ENCODE measurements around the gene TUBA4B. TPM values are rescaled to one million over a fixed set of nuclear protein-coding genes. Genes with fewer than 3 reads are reported as not detected.

TUBA4B gene
- total RNA-seq, 2 donors from 2014 or later = not detected

- intact Hi-C loops (cut with DNase I) = no loop called here
- H3K36me3 ChIP-seq = no peaks in the 10 kb centered on the region
- no peak for TF ChIP-seq CTCF (IDR thresholded peaks at IDR 0.05)
- H3K9ac ChIP-seq (ENCODE audit: low read depth in 2 of 2, low read length in 2 of 2) = peak overlapping the region; percentile 88 to 90
- no peaks in the 10 kb centered on the region for H3K9me3 ChIP-seq
- peaks cover 6% of the 10 kb centered on the region for H3K4me1 ChIP-seq
- peak overlapping the region; percentile 97 for H3K27ac ChIP-seq
- DNase-seq = no peak
- peak overlapping the region; percentile 53 for H3K4me3 ChIP-seq
- H3K27me3 ChIP-seq = no peaks in the 10 kb centered on the region
Measured at GRCh38 chr2:219279916-219280516, 27.0 kb downstream of the TUBA4B start.

- Histone ChIP-seq H3K27me3 (no peaks in the 10 kb centered on the region), H3K36me3 (no peaks in the 10 kb centered on the region), H3K4me3 (no peak overlapping the region), H3K9ac (ENCODE audit: low read depth in 2 of 2, low read length in 2 of 2) (no peak overlapping the region), H3K4me1 (peaks cover 6% of the 10 kb centered on the region), H3K9me3 (no peaks in the 10 kb centered on the region), H3K27ac (no peak overlapping the region)
- DNase-seq = no peak
- intact Hi-C loops (cut with DNase I) = no loop called here
- TF ChIP-seq CTCF (IDR thresholded peaks at IDR 0.05) = no peak
Measured at GRCh38 chr2:219280651-219281050, 27.6 kb downstream of the TUBA4B start.

GRCh38 chr2:219281588-219281987 lies 28.5 kb downstream of the TUBA4B start:
- Histone ChIP-seq H3K4me1 (peaks cover 6% of the 10 kb centered on the region), H3K27me3 (no peaks in the 10 kb centered on the region), H3K36me3 (no peaks in the 10 kb centered on the region), H3K4me3 (no peak overlapping the region), H3K27ac (no peak overlapping the region), H3K9me3 (no peaks in the 10 kb centered on the region), H3K9ac (ENCODE audit: low read depth in 2 of 2, low read length in 2 of 2) (no peak overlapping the region)
- intact Hi-C loops (cut with DNase I) = no loop called here
- no peak for DNase-seq
- no peak for TF ChIP-seq CTCF (IDR thresholded peaks at IDR 0.05)

GRCh38 chr2:219282375-219282774 lies 29.3 kb downstream of the TUBA4B start:
- H3K36me3 ChIP-seq = no peaks in the 10 kb centered on the region
- no peaks in the 10 kb centered on the region for H3K9me3 ChIP-seq
- no peaks in the 10 kb centered on the region for H3K27me3 ChIP-seq
- intact Hi-C loops (cut with DNase I) = no loop called here
- no peak overlapping the region for H3K9ac ChIP-seq (ENCODE audit: low read depth in 2 of 2, low read length in 2 of 2)
- no peak for TF ChIP-seq CTCF (IDR thresholded peaks at IDR 0.05)
- H3K4me3 ChIP-seq = no peak overlapping the region
- no peak for DNase-seq
- peaks cover 6% of the 10 kb centered on the region for H3K4me1 ChIP-seq
- no peak overlapping the region for H3K27ac ChIP-seq

- Histone ChIP-seq H3K4me3 (no peak overlapping the region), H3K36me3 (no peaks in the 10 kb centered on the region), H3K9me3 (no peaks in the 10 kb centered on the region), H3K4me1 (peaks cover under 1% of the 10 kb centered on the region), H3K27ac (no peak overlapping the region), H3K27me3 (no peaks in the 10 kb centered on the region), H3K9ac (ENCODE audit: low read depth in 2 of 2, low read length in 2 of 2) (no peak overlapping the region)
- TF ChIP-seq CTCF (IDR thresholded peaks at IDR 0.05) = no peak
- intact Hi-C loops (cut with DNase I) = no loop called here
- no peak for DNase-seq
Measured at GRCh38 chr2:219282943-219283581, 30.0 kb downstream of the TUBA4B start.
